OCI-LY1 (cell line): ENCODE measurements around the gene CHST11.

Source experiments
- H2AFZ ChIP-seq: fragments of 200-600 bp; sonication (generic), shearing (Covaris generic); 2 replicates; pipeline ENCODE4 v1.6.0; 2014; ENCODE audit warnings: antibody characterized with exemption, mild to moderate bottlenecking, low read length
- H3F3A ChIP-seq: fragments of 200-600 bp; sonication (generic), shearing (Covaris generic); 2 replicates; pipeline ENCODE4 v1.6.0; 2014; ENCODE audit warnings: mild to moderate bottlenecking, antibody characterized with exemption, low read length, moderate library complexity; ENCODE audit not compliant: insufficient read depth
- H3K27ac ChIP-seq: fragments of 200-600 bp; sonication (generic); 2 replicates; pipeline ENCODE4 v1.5.1; 2014; ENCODE audit warnings: low read length, mixed run types, mild to moderate bottlenecking, low read depth; ENCODE audit not compliant: poor library complexity, severe bottlenecking
- H3K27me3 ChIP-seq: fragments of 200-600 bp; sonication (generic); 2 replicates; pipeline ENCODE4 v1.6.0; 2014; ENCODE audit warnings: antibody characterized with exemption, mild to moderate bottlenecking, low read length, moderate library complexity; ENCODE audit not compliant: insufficient read depth
- H3K36me3 ChIP-seq: fragments of 200-600 bp; sonication (generic); 2 replicates; pipeline ENCODE4 v1.6.1; 2014; ENCODE audit warnings: mild to moderate bottlenecking, antibody characterized with exemption, low read length, moderate library complexity, mixed read lengths; ENCODE audit not compliant: insufficient read depth
- H3K4me1 ChIP-seq: fragments of 200-600 bp; sonication (generic); 2 replicates; pipeline ENCODE4 v1.5.1; 2014; ENCODE audit warnings: mild to moderate bottlenecking, low read length, moderate library complexity; ENCODE audit not compliant: insufficient read depth, severe bottlenecking
- H3K4me2 ChIP-seq: fragments of 200-600 bp; sonication (generic), shearing (Covaris generic); 2 replicates; pipeline ENCODE4 v1.6.1; 2014; ENCODE audit warnings: low read length
- H3K4me3 ChIP-seq: fragments of 200-600 bp; sonication (generic); 2 replicates; pipeline ENCODE4 v1.5.1; 2014; ENCODE audit warnings: low read length, low read depth, mild to moderate bottlenecking, mixed read lengths; ENCODE audit not compliant: poor library complexity, severe bottlenecking
- H3K79me2 ChIP-seq: fragments of 200-600 bp; shearing (Covaris generic); 2 replicates; pipeline ENCODE4 v1.6.1; 2016; ENCODE audit warnings: mixed run types, low read length, mixed read lengths; ENCODE audit not compliant: insufficient read depth
- H3K9ac ChIP-seq: fragments of 200-600 bp; sonication (generic), shearing (Covaris generic); 2 replicates; pipeline ENCODE4 v1.6.1; 2014; ENCODE audit warnings: mild to moderate bottlenecking, low read length, mixed read lengths
- H3K9me2 ChIP-seq: fragments of 200-600 bp; sonication (generic), shearing (Covaris generic); 2 replicates; pipeline ENCODE4 v1.6.1; 2014; ENCODE audit warnings: low read depth, mild to moderate bottlenecking, low read length, mixed read lengths
- H3K9me3 ChIP-seq: fragments of 200-600 bp; shearing (Covaris generic); 2 replicates; pipeline ENCODE4 v1.6.1; 2014; ENCODE audit warnings: low read length, mixed read lengths
- H4K20me1 ChIP-seq: fragments of 200-600 bp; sonication (generic), shearing (Covaris generic); 2 replicates; pipeline ENCODE4 v1.6.0; 2016; ENCODE audit warnings: mild to moderate bottlenecking, low read length; ENCODE audit not compliant: insufficient read depth
- CTCF ChIP-seq: fragments of 200-600 bp; sonication (generic), shearing (Covaris generic); IDR thresholded peaks from 2 replicates; pipeline ENCODE4 v1.5.1; 2017; ENCODE audit warnings: mild to moderate bottlenecking, antibody characterized with exemption, low read length, moderate library complexity, mixed read lengths
- EZH2 ChIP-seq: fragments of 200-600 bp; sonication (generic), shearing (Covaris generic); IDR thresholded peaks from 2 replicates; pipeline ENCODE4 v1.8.0; 2017; ENCODE audit warnings: borderline replicate concordance, mixed run types, mild to moderate bottlenecking, antibody characterized with exemption, low read length, moderate library complexity, mixed read lengths

The CHST11 gene

GRCh38 chr12:104799458-104799857 lies 342.7 kb downstream of the CHST11 start:
- Histone ChIP-seq H3K4me2 (no peak overlapping the region), H3K79me2 (no peaks in the 10 kb centered on the region), H3K27ac (no peak overlapping the region), H3K9ac (no peak overlapping the region), H2AFZ (no peak overlapping the region), H3K4me1 (no peaks in the 10 kb centered on the region), H4K20me1 (no peaks in the 10 kb centered on the region), H3K9me2 (no peaks in the 10 kb centered on the region), H3K27me3 (no peaks in the 10 kb centered on the region), H3F3A (no peaks in the 10 kb centered on the region), H3K4me3 (no peak overlapping the region), H3K9me3 (no peaks in the 10 kb centered on the region), H3K36me3 (no peaks in the 10 kb centered on the region)
- TF ChIP-seq CTCF (no peak), EZH2 (no peak)

GRCh38 chr12:104801005-104801404 lies 344.3 kb downstream of the CHST11 start:
- no peaks in the 10 kb centered on the region for H3K36me3 ChIP-seq
- H3K79me2 ChIP-seq: no peaks in the 10 kb centered on the region
- no peaks in the 10 kb centered on the region for H4K20me1 ChIP-seq
- no peaks in the 10 kb centered on the region for H3K9me2 ChIP-seq
- TF ChIP-seq EZH2 (no peak), CTCF (no peak)
- no peaks in the 10 kb centered on the region for H3F3A ChIP-seq
- no peaks in the 10 kb centered on the region for H3K4me1 ChIP-seq
- H3K27me3 ChIP-seq: no peaks in the 10 kb centered on the region
- H3K9ac ChIP-seq: no peak overlapping the region
- no peak overlapping the region for H3K4me2 ChIP-seq
- no peak overlapping the region for H2AFZ ChIP-seq
- H3K4me3 ChIP-seq: no peak overlapping the region
- H3K9me3 ChIP-seq: no peaks in the 10 kb centered on the region
- H3K27ac ChIP-seq: no peak overlapping the region

GRCh38 chr12:104801427-104801826 lies 344.7 kb downstream of the CHST11 start:
- TF ChIP-seq CTCF: no peak
- no peak for TF ChIP-seq EZH2

More at GRCh38 chr12:104801427-104801826, 344.7 kb downstream of the CHST11 start:
- H3K9me3 ChIP-seq: no peaks in the 10 kb centered on the region
- H3K27me3 ChIP-seq: no peaks in the 10 kb centered on the region
- no peaks in the 10 kb centered on the region for H3F3A ChIP-seq
- no peak overlapping the region for H3K27ac ChIP-seq
- no peaks in the 10 kb centered on the region for H4K20me1 ChIP-seq
- no peaks in the 10 kb centered on the region for H3K9me2 ChIP-seq
- no peaks in the 10 kb centered on the region for H3K4me1 ChIP-seq
- H3K4me2 ChIP-seq: no peak overlapping the region
- no peak overlapping the region for H3K9ac ChIP-seq
- H3K36me3 ChIP-seq: no peaks in the 10 kb centered on the region
- H2AFZ ChIP-seq: no peak overlapping the region
- H3K79me2 ChIP-seq: no peaks in the 10 kb centered on the region
- H3K4me3 ChIP-seq: no peak overlapping the region
